ENCODE data around the gene TBC1D22A.

Gene TBC1D22A

DNA sequence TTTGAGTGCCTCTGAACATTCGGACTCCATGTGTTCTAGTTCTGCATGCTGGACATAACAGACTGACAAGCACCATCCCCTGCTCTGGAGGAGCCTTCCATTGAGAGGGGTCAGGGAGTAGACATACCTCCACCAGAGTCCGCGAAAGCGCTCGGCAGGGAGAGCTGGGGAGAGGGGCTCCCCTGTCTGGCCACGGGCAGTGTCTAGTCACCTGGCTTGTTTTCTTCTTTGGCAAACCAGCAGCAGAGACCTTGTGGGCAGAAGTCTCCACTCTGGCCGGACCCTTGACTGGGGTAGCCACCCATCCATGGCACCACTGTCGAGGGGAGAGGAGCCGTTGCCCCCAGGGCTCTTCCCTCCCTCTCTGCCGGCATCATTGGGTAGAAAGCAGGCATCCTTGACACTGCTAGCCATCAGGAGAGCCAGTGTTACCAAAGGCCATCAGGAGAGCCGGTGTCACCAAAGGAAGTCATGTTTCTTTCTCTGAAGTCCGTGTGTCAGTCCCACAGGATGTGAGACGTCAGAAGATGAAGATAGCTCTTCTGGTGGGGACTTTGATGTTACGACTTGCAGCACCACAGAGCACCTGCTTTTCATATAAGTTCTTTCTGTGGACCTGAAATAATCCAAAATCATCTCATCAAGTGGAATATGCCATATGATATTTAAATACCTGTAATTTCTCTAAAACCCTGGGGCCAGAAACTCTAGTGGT lies 305.6 kb downstream of the TBC1D22A start:
- no peak for DNase-seq

- DNase-seq = no peak
Observed at GRCh38 chr22:47068626-47068996, 306.2 kb downstream of the TBC1D22A start.

- DNase-seq = no peak
Observed at GRCh38 chr22:47069270-47069669, 306.8 kb downstream of the TBC1D22A start.

GRCh38 chr22:47071078-47071806 lies 308.8 kb downstream of the TBC1D22A start:
- DNase-seq = no peak

- DNase-seq = no peak
Observed at GRCh38 chr22:47071807-47072641, 309.6 kb downstream of the TBC1D22A start.

- no peak for DNase-seq
Observed at GRCh38 chr22:47072642-47072967, 310.2 kb downstream of the TBC1D22A start.

DNA sequence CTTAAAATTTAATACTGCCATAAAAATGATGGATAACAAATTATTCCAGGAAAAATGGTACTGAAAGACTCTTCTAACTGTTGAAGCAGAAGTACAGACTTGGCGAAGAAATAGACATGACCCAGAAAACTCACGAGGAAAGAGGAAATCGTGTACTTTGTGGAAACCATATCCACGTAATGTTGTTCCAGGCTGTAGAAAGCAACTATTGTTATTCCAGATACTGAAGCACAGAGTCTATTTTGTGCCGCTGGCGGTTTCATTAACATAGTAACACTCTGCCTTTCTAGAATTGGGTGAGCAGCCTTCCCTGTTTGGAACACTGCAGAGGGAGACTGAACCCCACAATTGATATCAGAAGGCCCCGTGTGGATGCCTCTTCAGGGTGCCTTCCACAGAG lies 310.6 kb downstream of the TBC1D22A start:
- DNase-seq = no peak

DNA sequence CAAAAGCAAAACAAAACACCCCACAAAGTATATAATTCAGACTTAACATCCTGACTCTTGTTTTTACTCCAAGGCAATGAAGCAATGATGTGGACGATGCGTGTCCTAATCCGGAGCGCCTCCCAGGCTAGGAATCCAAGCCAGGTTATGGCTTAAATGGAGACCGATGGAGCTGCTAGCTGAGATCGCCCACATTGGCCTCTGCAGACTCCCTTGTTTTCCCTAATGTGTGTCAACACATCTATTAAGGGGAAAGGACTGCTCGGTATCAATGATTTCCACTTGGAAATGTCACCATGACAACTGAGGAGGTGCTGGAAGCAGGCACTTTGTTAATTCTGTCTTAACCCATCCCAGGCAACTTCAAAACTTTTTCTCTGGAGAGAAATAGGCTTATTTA lies 311.7 kb downstream of the TBC1D22A start:
- DNase-seq = no peak

DNA sequence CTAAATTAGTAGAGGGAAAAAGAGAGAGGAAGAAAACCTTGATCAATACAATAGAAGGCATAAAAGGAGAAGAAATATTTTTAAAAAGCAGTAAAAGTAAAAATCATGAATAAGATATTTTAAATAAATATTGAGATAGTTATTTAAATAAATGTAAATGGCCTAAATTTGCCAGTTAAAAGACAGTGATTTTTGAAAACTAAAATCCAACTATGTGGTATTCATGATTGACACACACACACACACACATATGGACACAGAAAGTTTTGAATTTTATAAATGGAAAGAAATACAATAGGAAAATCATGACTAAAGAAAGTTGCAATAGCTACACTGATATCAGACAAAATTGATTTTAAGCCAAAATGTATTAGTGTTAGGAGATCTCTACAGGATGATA lies 313.1 kb downstream of the TBC1D22A start:
- no peak for DNase-seq

GRCh38 chr22:47076758-47077157 lies 314.3 kb downstream of the TBC1D22A start:
- no peak for DNase-seq

DNA sequence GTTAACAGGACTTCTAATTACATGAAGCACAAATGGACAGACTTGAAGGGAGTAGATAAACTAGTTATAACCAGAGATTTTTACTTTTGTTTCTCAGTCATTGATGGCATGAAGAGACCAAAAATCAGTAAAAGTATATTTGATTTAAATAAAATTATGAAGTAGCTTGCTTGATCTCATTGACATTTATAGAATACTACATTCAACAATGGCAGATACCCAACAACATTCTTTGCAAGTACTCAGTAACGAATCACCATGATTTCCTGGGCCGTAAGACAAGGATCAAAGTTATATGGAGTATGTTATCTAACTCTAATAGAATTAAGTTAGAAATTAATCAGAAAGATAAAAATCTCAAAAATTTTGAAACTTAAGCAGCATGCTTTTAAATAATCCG lies 317.6 kb downstream of the TBC1D22A start:
- no peak for DNase-seq

DNA sequence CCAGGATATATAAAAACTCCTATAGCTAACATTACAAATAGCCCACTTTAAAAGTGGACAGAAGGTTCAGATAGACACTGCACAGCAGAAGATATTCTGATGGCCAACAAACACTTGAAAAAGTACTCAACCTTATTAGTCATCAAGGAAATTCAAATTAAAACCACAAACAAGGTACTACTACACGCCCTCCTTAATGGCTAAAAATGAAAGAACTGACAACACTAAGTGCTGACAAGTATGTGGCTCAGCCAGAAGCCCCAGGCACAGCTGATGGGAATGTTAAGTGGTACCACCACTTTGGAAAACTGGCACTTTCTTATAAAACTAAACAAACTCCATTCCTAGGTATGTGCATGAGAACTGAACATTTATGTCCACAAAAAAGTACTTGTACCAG lies 320.1 kb downstream of the TBC1D22A start:
- DNase-seq = no peak

GRCh38 chr22:47083379-47083986 lies 321.0 kb downstream of the TBC1D22A start:
- DNase-seq = no peak

DNA sequence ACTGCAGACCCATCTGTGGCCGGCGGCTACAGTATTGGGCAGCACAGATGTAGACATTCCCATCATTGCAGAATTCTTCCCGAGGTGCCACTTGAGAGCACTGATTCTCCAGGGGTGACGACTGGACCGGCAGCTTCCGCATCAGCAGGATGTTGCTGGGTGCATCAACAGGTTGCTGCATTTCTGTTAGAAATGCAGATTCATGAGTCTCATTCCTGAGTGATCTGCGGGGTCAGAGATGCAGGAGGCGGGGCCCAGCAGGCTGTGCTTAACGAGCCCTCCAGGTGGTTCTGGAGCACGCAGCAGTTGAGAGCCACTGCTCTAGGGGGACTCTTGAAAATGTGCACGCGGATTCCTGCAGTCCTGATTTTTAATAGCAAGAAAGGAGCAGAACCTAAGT lies 321.8 kb downstream of the TBC1D22A start:
- DNase-seq = no peak

DNA sequence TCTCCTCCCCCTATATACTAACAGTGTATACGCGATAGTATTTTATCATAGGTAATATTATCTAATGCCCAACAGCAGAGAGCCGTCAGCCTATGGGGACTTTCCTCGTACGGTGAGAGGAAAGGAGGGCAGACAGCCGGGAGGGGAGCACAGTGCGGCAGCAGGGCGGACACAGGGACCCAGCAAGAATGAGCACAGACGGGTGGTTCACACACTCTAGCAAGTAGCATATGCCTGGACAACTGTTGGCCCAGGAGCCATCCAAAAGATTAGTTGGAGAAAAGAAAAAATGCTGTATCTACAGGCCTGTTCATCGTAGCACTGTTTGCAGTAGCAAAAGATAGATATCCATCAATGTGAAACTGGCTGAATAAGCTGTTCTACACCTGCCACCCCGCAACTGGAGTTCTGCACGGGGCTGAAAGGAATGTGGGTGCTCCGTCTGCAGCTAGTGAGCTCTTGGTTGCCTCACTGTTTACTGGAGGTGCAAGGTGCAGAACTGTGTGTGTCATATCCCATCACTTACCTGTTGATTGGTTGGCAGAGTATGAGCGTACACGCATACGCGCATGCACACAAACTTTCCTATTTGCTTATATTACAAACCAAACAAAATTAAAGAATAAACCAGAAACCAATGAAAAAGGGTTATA lies 324.3 kb downstream of the TBC1D22A start:
- DNase-seq = no peak

GRCh38 chr22:47088480-47089158 lies 326.2 kb downstream of the TBC1D22A start:
- DNase-seq = no peak

- no peak for DNase-seq
Observed at GRCh38 chr22:47089374-47089773, 326.9 kb downstream of the TBC1D22A start.

GRCh38 chr22:47089796-47090460 lies 327.5 kb downstream of the TBC1D22A start:
- no peak for DNase-seq

- DNase-seq = no peak
Observed at GRCh38 chr22:47090591-47091245, 328.3 kb downstream of the TBC1D22A start.

- DNase-seq = no peak
Observed at GRCh38 chr22:47091246-47091651, 328.8 kb downstream of the TBC1D22A start.

Measured in cortex of kidney (tissue), 1 donor.